ENCODE results near the gene PLPP3.

The PLPP3 gene

DNA sequence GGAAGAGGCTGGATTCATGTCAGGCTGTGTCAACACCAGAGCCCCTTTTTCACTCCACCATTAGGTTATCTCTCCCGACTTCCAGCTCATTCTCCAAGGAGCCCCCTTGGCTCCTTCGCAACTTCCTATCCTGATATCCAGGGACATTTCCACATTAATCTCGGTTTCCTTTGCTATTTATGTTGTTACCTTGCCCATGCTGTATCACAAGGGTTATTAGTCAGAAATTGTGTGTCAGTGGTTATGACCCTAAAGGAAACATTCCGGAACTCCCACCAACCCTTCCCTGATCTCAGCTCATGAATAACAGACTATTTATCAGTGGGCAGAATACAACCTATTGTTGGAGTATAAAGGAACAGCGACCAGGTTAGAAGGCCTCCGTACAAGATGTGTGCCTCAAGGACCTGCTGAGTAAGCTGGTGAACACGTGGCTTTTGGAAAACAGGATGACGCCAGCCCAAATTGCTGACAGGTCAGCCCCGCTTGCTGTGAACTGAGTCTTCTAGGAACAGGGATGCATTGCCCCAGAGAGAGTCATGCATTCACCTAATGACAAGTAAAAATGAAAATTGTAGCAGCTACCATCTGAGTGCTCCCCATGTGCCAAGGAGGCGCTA is 121.5 kb downstream of the PLPP3 start:
- DNase-seq = no peak

- DNase-seq = no peak
Observed at GRCh38 chr1:56456435-56457101, 122.8 kb downstream of the PLPP3 start.

GRCh38 chr1:56453417-56454078 is 125.8 kb downstream of the PLPP3 start:
- no peak for DNase-seq

- DNase-seq = peak in 1 of 4 experiments; percentile 17
Observed at GRCh38 chr1:56453016-56453415, 126.3 kb downstream of the PLPP3 start.

- DNase-seq = no peak
Observed at GRCh38 chr1:56452027-56453011, 127.0 kb downstream of the PLPP3 start.

GRCh38 chr1:56451491-56451890 is 127.9 kb downstream of the PLPP3 start:
- no peak for DNase-seq

GRCh38 chr1:56450004-56450666 is 129.2 kb downstream of the PLPP3 start:
- no peak for DNase-seq

DNA sequence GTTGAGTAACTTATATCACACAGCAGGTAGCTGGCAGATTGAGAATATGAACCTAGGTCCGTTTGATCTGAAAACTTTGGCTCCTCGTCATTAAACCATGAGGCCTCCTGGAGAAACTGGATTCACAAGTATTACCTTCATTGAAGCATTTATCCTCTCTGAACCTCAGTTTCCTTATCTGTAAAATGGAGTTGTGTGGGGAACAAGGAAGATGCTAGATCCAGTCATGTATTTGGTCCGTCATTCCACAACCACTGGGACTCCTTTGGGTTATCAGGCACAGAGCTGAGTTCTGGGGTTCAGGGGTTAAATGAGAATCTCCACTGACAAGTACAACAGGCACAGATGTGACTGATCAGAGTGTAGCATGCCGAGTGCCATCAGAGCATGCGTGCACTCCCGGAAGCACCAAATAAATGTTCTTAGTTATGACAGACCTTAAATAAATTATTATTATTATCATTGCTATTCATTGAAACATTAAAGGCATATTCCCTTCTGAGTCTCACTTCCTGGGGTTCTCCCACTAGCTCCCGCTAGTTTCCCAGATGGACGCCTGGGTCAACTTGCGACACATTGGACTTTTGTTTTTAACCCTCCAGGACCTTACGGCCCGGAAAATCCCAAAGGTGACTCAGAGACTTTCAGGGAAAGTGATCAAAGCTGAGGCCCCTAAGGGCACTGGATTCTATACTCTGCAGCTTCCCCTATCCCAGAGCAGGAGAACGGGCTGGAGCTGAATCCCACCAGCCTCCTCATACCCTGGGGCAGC is 130.6 kb downstream of the PLPP3 start:
- DNase-seq = no peak

DNA sequence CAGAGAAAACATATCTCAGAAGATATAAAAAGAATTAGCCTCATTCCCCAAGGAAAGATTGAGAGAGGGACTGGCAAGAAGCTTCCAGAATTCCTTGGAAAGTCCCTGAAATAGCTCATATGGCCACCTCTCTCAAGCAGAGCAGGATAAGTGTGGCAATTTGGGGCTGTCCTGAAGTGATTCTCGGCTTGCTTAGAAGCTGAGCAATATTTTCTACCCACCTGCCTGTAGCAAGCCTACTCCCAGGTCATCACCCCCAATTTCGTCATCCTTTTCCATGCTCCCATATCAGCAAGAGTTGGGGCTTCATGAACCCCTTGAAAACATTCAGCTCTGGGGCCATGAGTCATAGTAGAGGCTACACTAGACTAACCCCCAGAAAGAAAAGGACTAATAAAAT is 131.5 kb downstream of the PLPP3 start:
- DNase-seq = no peak

- DNase-seq = no peak
Observed at GRCh38 chr1:56446531-56447098, 132.7 kb downstream of the PLPP3 start.

GRCh38 chr1:56444960-56445646 is 134.3 kb downstream of the PLPP3 start:
- DNase-seq = peak in 2 of 4 experiments; percentile 26 to 48

Data from suppressor macrophage (primary cell).